ENCODE results near the gene KCNJ14.

Gene KCNJ14

GRCh38 chr19:48471836-48472235 is 16.5 kb downstream of the KCNJ14 start:
- no peak for DNase-seq
- Mint-ChIP-seq H3K36me3 (ENCODE audit: low read depth) (peaks cover 9% of the 10 kb centered on the region), H3K4me1 (peaks cover 13% of the 10 kb centered on the region), H3K9me3 (no peaks in the 10 kb centered on the region), H3K4me3 (no peak overlapping the region), H3K27me3 (no peaks in the 10 kb centered on the region), H3K27ac (no peak overlapping the region)
- ATAC-seq: no peak

- no peak overlapping the region for H3K27ac Mint-ChIP-seq
- peaks cover 9% of the 10 kb centered on the region for H3K36me3 Mint-ChIP-seq (ENCODE audit: low read depth)
- H3K27me3 Mint-ChIP-seq: no peaks in the 10 kb centered on the region
- H3K4me3 Mint-ChIP-seq: no peak overlapping the region
- peaks cover 6% of the 10 kb centered on the region for H3K4me1 Mint-ChIP-seq
- H3K9me3 Mint-ChIP-seq: no peaks in the 10 kb centered on the region
- DNase-seq (no peak), ATAC-seq (no peak)
Observed at GRCh38 chr19:48473161-48473966, 18.0 kb downstream of the KCNJ14 start.

GRCh38 chr19:48474084-48474592 is 18.8 kb downstream of the KCNJ14 start:
- H3K36me3 Mint-ChIP-seq (ENCODE audit: low read depth): peaks cover 9% of the 10 kb centered on the region

GRCh38 chr19:48475369-48476068 is 20.1 kb downstream of the KCNJ14 start:
- Mint-ChIP-seq H3K4me1 (peaks cover 5% of the 10 kb centered on the region), H3K9me3 (no peaks in the 10 kb centered on the region), H3K4me3 (no peak overlapping the region), H3K27ac (no peak overlapping the region), H3K36me3 (ENCODE audit: low read depth) (peaks cover 11% of the 10 kb centered on the region), H3K27me3 (no peaks in the 10 kb centered on the region)
- ATAC-seq: no peak
- no peak for DNase-seq

More at GRCh38 chr19:48474084-48474592, 18.8 kb downstream of the KCNJ14 start:
- Mint-ChIP-seq H3K4me1 (peaks cover 3% of the 10 kb centered on the region), H3K4me3 (no peak overlapping the region), H3K9me3 (no peaks in the 10 kb centered on the region), H3K27ac (no peak overlapping the region), H3K27me3 (no peaks in the 10 kb centered on the region)
- no peak for DNase-seq
- no peak for ATAC-seq

- Mint-ChIP-seq H3K27ac (no peak overlapping the region), H3K36me3 (ENCODE audit: low read depth) (peaks cover 11% of the 10 kb centered on the region), H3K9me3 (no peaks in the 10 kb centered on the region)
Observed at GRCh38 chr19:48476176-48476575, 20.8 kb downstream of the KCNJ14 start.

GRCh38 chr19:48477067-48477685 is 21.8 kb downstream of the KCNJ14 start:
- Mint-ChIP-seq H3K4me1 (peaks cover 20% of the 10 kb centered on the region), H3K4me3 (no peak overlapping the region), H3K36me3 (ENCODE audit: low read depth) (peaks cover 8% of the 10 kb centered on the region), H3K27ac (no peak overlapping the region), H3K9me3 (no peaks in the 10 kb centered on the region), H3K27me3 (no peaks in the 10 kb centered on the region)
- ATAC-seq (no peak), DNase-seq (no peak)

More at GRCh38 chr19:48476176-48476575, 20.8 kb downstream of the KCNJ14 start:
- no peak for ATAC-seq
- no peak for DNase-seq
- no peak overlapping the region for H3K4me3 Mint-ChIP-seq
- H3K27me3 Mint-ChIP-seq: no peaks in the 10 kb centered on the region
- H3K4me1 Mint-ChIP-seq: peaks cover 12% of the 10 kb centered on the region

GRCh38 chr19:48477698-48478338 is 22.4 kb downstream of the KCNJ14 start:
- Mint-ChIP-seq H3K36me3 (ENCODE audit: low read depth) (peaks cover 8% of the 10 kb centered on the region), H3K9me3 (no peaks in the 10 kb centered on the region), H3K4me1 (peaks cover 21% of the 10 kb centered on the region), H3K27ac (no peak overlapping the region), H3K4me3 (no peak overlapping the region), H3K27me3 (no peaks in the 10 kb centered on the region)
- DNase-seq (no peak), ATAC-seq (no peak)

- ATAC-seq (no peak), DNase-seq (no peak)
- Mint-ChIP-seq H3K36me3 (ENCODE audit: low read depth) (peaks cover 8% of the 10 kb centered on the region), H3K4me1 (peaks cover 21% of the 10 kb centered on the region), H3K27ac (no peak overlapping the region), H3K4me3 (no peak overlapping the region), H3K27me3 (no peaks in the 10 kb centered on the region), H3K9me3 (no peaks in the 10 kb centered on the region)
Observed at GRCh38 chr19:48478339-48479256, 23.2 kb downstream of the KCNJ14 start.

GRCh38 chr19:48479686-48480085 is 24.3 kb downstream of the KCNJ14 start:
- Mint-ChIP-seq H3K27ac (peak overlapping the region; percentile 70), H3K27me3 (no peaks in the 10 kb centered on the region), H3K36me3 (ENCODE audit: low read depth) (peaks cover 5% of the 10 kb centered on the region), H3K4me1 (peaks cover 21% of the 10 kb centered on the region), H3K9me3 (no peaks in the 10 kb centered on the region), H3K4me3 (peak overlapping the region; percentile 74)
- ATAC-seq: no peak
- no peak for DNase-seq

- DNase-seq (peak; percentile 32), ATAC-seq (no peak)
- Mint-ChIP-seq H3K4me1 (peaks cover 21% of the 10 kb centered on the region), H3K4me3 (peak overlapping the region; percentile 74), H3K9me3 (no peaks in the 10 kb centered on the region), H3K27ac (peak overlapping the region; percentile 87), H3K27me3 (no peaks in the 10 kb centered on the region), H3K36me3 (ENCODE audit: low read depth) (peaks cover 5% of the 10 kb centered on the region)
Observed at GRCh38 chr19:48480183-48480557, 24.8 kb downstream of the KCNJ14 start.

- H3K27ac Mint-ChIP-seq: peak overlapping the region; percentile 87
- ATAC-seq: peak; percentile 76
Observed at GRCh38 chr19:48480558-48481500, 25.5 kb downstream of the KCNJ14 start.

GRCh38 chr19:48481846-48482639 is 26.7 kb downstream of the KCNJ14 start:
- DNase-seq (no peak), ATAC-seq (no peak)
- H3K4me1 Mint-ChIP-seq: peaks cover 21% of the 10 kb centered on the region
- H3K9me3 Mint-ChIP-seq: no peaks in the 10 kb centered on the region
- no peaks in the 10 kb centered on the region for H3K27me3 Mint-ChIP-seq
- H3K4me3 Mint-ChIP-seq: peak overlapping the region; percentile 24
- peaks cover 2% of the 10 kb centered on the region for H3K36me3 Mint-ChIP-seq (ENCODE audit: low read depth)
- peak overlapping the region; percentile 87 for H3K27ac Mint-ChIP-seq

More at GRCh38 chr19:48480558-48481500, 25.5 kb downstream of the KCNJ14 start:
- Mint-ChIP-seq H3K4me1 (peaks cover 21% of the 10 kb centered on the region), H3K27me3 (no peaks in the 10 kb centered on the region), H3K4me3 (peak overlapping the region; percentile 74), H3K9me3 (no peaks in the 10 kb centered on the region), H3K36me3 (ENCODE audit: low read depth) (peaks cover 2% of the 10 kb centered on the region)
- DNase-seq: peak; percentile 66

Measured in activated naive CD8-positive, alpha-beta T cell treated with anti-CD3 and anti-CD28 coated beads, Interleukin-2, amount 50 U/mL, for 24 hours (primary cell).